ENCODE results near the gene PLEKHA7.
"Not testable (repeated sequence)": the region's sequence is repeated elsewhere in the genome, so short reads cannot be mapped to it uniquely, and the experiment has no call there.

Gene PLEKHA7

GRCh38 chr11:16887887-16888286, 126.3 kb downstream of the PLEKHA7 start:
- H3K4me1 Mint-ChIP-seq (ENCODE audit: low read depth); H3K27me3 Mint-ChIP-seq; H3K27ac Mint-ChIP-seq; DNase-seq; H3K4me3 Mint-ChIP-seq; H3K36me3 Mint-ChIP-seq (ENCODE audit: low read depth): not testable (repeated sequence)
- H3K9me3 Mint-ChIP-seq: peaks cover 13% of the 10 kb centered on the region

GRCh38 chr11:16883174-16883573, 131.0 kb downstream of the PLEKHA7 start:
- no peak overlapping the region for H3K27ac Mint-ChIP-seq
- H3K27me3 Mint-ChIP-seq: peaks cover 8% of the 10 kb centered on the region
- H3K4me3 Mint-ChIP-seq: no peak overlapping the region
- H3K9me3 Mint-ChIP-seq: no peaks in the 10 kb centered on the region
- H3K4me1 Mint-ChIP-seq (ENCODE audit: low read depth): no peaks in the 10 kb centered on the region
- H3K36me3 Mint-ChIP-seq (ENCODE audit: low read depth): no peaks in the 10 kb centered on the region
- DNase-seq: no peak

- Mint-ChIP-seq H3K4me1 (ENCODE audit: low read depth) (no peaks in the 10 kb centered on the region), H3K27ac (no peak overlapping the region), H3K9me3 (no peaks in the 10 kb centered on the region), H3K4me3 (no peak overlapping the region), H3K36me3 (ENCODE audit: low read depth) (no peaks in the 10 kb centered on the region), H3K27me3 (peaks cover 8% of the 10 kb centered on the region)
- DNase-seq: no peak
Observed at GRCh38 chr11:16881766-16882165, 132.4 kb downstream of the PLEKHA7 start.

GRCh38 chr11:16881074-16881709, 133.0 kb downstream of the PLEKHA7 start:
- Mint-ChIP-seq H3K4me3 (no peak overlapping the region), H3K27me3 (peaks cover 8% of the 10 kb centered on the region), H3K4me1 (ENCODE audit: low read depth) (no peaks in the 10 kb centered on the region), H3K27ac (no peak overlapping the region), H3K36me3 (ENCODE audit: low read depth) (no peaks in the 10 kb centered on the region), H3K9me3 (no peaks in the 10 kb centered on the region)
- DNase-seq: no peak

GRCh38 chr11:16880184-16880801, 133.9 kb downstream of the PLEKHA7 start:
- Mint-ChIP-seq H3K4me3 (no peak overlapping the region), H3K36me3 (ENCODE audit: low read depth) (no peaks in the 10 kb centered on the region), H3K27ac (no peak overlapping the region), H3K4me1 (ENCODE audit: low read depth) (no peaks in the 10 kb centered on the region), H3K9me3 (no peaks in the 10 kb centered on the region), H3K27me3 (peaks cover 8% of the 10 kb centered on the region)
- no peak for DNase-seq

GRCh38 chr11:16879690-16880089, 134.5 kb downstream of the PLEKHA7 start:
- no peak for DNase-seq
- no peaks in the 10 kb centered on the region for H3K4me1 Mint-ChIP-seq (ENCODE audit: low read depth)
- no peaks in the 10 kb centered on the region for H3K9me3 Mint-ChIP-seq
- no peak overlapping the region for H3K27ac Mint-ChIP-seq
- no peaks in the 10 kb centered on the region for H3K36me3 Mint-ChIP-seq (ENCODE audit: low read depth)
- H3K27me3 Mint-ChIP-seq: peaks cover 8% of the 10 kb centered on the region
- H3K4me3 Mint-ChIP-seq: no peak overlapping the region

- Mint-ChIP-seq H3K27me3 (peaks cover 6% of the 10 kb centered on the region), H3K36me3 (ENCODE audit: low read depth) (no peaks in the 10 kb centered on the region), H3K27ac (no peak overlapping the region), H3K4me1 (ENCODE audit: low read depth) (no peaks in the 10 kb centered on the region), H3K4me3 (no peak overlapping the region), H3K9me3 (no peaks in the 10 kb centered on the region)
- no peak for DNase-seq
Observed at GRCh38 chr11:16876837-16877236, 137.4 kb downstream of the PLEKHA7 start.

GRCh38 chr11:16876053-16876752, 138.0 kb downstream of the PLEKHA7 start:
- Mint-ChIP-seq H3K4me1 (ENCODE audit: low read depth) (no peaks in the 10 kb centered on the region), H3K27me3 (peaks cover 2% of the 10 kb centered on the region), H3K36me3 (ENCODE audit: low read depth) (no peaks in the 10 kb centered on the region), H3K9me3 (no peaks in the 10 kb centered on the region), H3K27ac (no peak overlapping the region), H3K4me3 (no peak overlapping the region)
- DNase-seq: no peak

- no peaks in the 10 kb centered on the region for H3K4me1 Mint-ChIP-seq (ENCODE audit: low read depth)
- DNase-seq: no peak
- H3K27ac Mint-ChIP-seq: no peak overlapping the region
- H3K27me3 Mint-ChIP-seq: peaks cover 2% of the 10 kb centered on the region
- no peaks in the 10 kb centered on the region for H3K9me3 Mint-ChIP-seq
- no peaks in the 10 kb centered on the region for H3K36me3 Mint-ChIP-seq (ENCODE audit: low read depth)
- no peak overlapping the region for H3K4me3 Mint-ChIP-seq
Observed at GRCh38 chr11:16874275-16874975, 139.8 kb downstream of the PLEKHA7 start.

GRCh38 chr11:16873289-16873688, 140.9 kb downstream of the PLEKHA7 start:
- no peaks in the 10 kb centered on the region for H3K27me3 Mint-ChIP-seq
- H3K9me3 Mint-ChIP-seq: no peaks in the 10 kb centered on the region

GRCh38 chr11:16871368-16871767, 142.8 kb downstream of the PLEKHA7 start:
- peaks cover 3% of the 10 kb centered on the region for H3K36me3 Mint-ChIP-seq (ENCODE audit: low read depth)
- no peak overlapping the region for H3K4me3 Mint-ChIP-seq
- no peaks in the 10 kb centered on the region for H3K9me3 Mint-ChIP-seq
- H3K4me1 Mint-ChIP-seq (ENCODE audit: low read depth): peaks cover 9% of the 10 kb centered on the region
- H3K27ac Mint-ChIP-seq: no peak overlapping the region
- DNase-seq: no peak
- no peaks in the 10 kb centered on the region for H3K27me3 Mint-ChIP-seq

More at GRCh38 chr11:16873289-16873688, 140.9 kb downstream of the PLEKHA7 start:
- Mint-ChIP-seq H3K36me3 (ENCODE audit: low read depth) (no peaks in the 10 kb centered on the region), H3K4me1 (ENCODE audit: low read depth) (no peaks in the 10 kb centered on the region), H3K4me3 (no peak overlapping the region), H3K27ac (no peak overlapping the region)
- DNase-seq: no peak

- peaks cover 1% of the 10 kb centered on the region for H3K27me3 Mint-ChIP-seq
- peaks cover 10% of the 10 kb centered on the region for H3K36me3 Mint-ChIP-seq (ENCODE audit: low read depth)
- H3K4me1 Mint-ChIP-seq (ENCODE audit: low read depth): peaks cover 35% of the 10 kb centered on the region
- no peak overlapping the region for H3K27ac Mint-ChIP-seq
- H3K4me3 Mint-ChIP-seq: no peak overlapping the region
- DNase-seq: no peak
- H3K9me3 Mint-ChIP-seq: peaks cover 8% of the 10 kb centered on the region
Observed at GRCh38 chr11:16867097-16867496, 147.1 kb downstream of the PLEKHA7 start.

- H3K27ac Mint-ChIP-seq: peak overlapping the region; percentile 66
- not testable (repeated sequence) for H3K9me3 Mint-ChIP-seq; H3K36me3 Mint-ChIP-seq (ENCODE audit: low read depth); H3K4me3 Mint-ChIP-seq; DNase-seq; H3K27me3 Mint-ChIP-seq
- H3K4me1 Mint-ChIP-seq (ENCODE audit: low read depth): peaks cover 37% of the 10 kb centered on the region
Observed at GRCh38 chr11:16864428-16864827, 149.8 kb downstream of the PLEKHA7 start.

GRCh38 chr11:16863389-16863788, 150.8 kb downstream of the PLEKHA7 start:
- H3K27ac Mint-ChIP-seq: no peak overlapping the region

More at GRCh38 chr11:16863389-16863788, 150.8 kb downstream of the PLEKHA7 start:
- Mint-ChIP-seq H3K36me3 (ENCODE audit: low read depth) (peaks cover 10% of the 10 kb centered on the region), H3K4me1 (ENCODE audit: low read depth) (peaks cover 37% of the 10 kb centered on the region), H3K4me3 (no peak overlapping the region), H3K9me3 (peaks cover 8% of the 10 kb centered on the region), H3K27me3 (peaks cover 3% of the 10 kb centered on the region)
- DNase-seq: no peak
